Measurements from ENCODE around the gene CRISP1.
A peak's percentile ranks its signal among the peaks of the same experiment; 100 is the strongest.
"Not testable (repeated sequence)": the region's sequence is repeated elsewhere in the genome, so short reads cannot be mapped to it uniquely, and the experiment has no call there.

Gene CRISP1
- total RNA-seq, result 0 to 0.99 (median 0) reads per million in 17 experiments

- no peak for DNase-seq
Measured at GRCh38 chr6:49866485-49866943, at the start of gene CRISP1. Gene CRISP1, minus strand, starts transcription at chr6:49866535. Its CDS starts 9,135 bp downstream, at chr6:49857400.

GRCh38 chr6:49915035-49915434, 48.7 kb upstream of the CRISP1 start:
- no peak for DNase-seq

GRCh38 chr6:49913636-49914375, 47.5 kb upstream of the CRISP1 start:
- DNase-seq, result no peak

GRCh38 chr6:49912196-49912595, 45.9 kb upstream of the CRISP1 start:
- no peak for DNase-seq

GRCh38 chr6:49911252-49911651, 44.9 kb upstream of the CRISP1 start:
- no peak for DNase-seq

- DNase-seq, result no peak
Measured at GRCh38 chr6:49909563-49909962, 43.2 kb upstream of the CRISP1 start.

GRCh38 chr6:49906526-49906925, 40.2 kb upstream of the CRISP1 start:
- DNase-seq, result no peak

- no peak for DNase-seq
Measured at GRCh38 chr6:49905296-49905695, 39.0 kb upstream of the CRISP1 start.

GRCh38 chr6:49902856-49903255, 36.5 kb upstream of the CRISP1 start:
- DNase-seq, result no peak

- no peak for DNase-seq
Measured at GRCh38 chr6:49898904-49899566, 32.7 kb upstream of the CRISP1 start.

- not testable (repeated sequence) for DNase-seq
Measured at GRCh38 chr6:49895553-49895952, 29.2 kb upstream of the CRISP1 start.

GRCh38 chr6:49892280-49892679, 25.9 kb upstream of the CRISP1 start:
- DNase-seq, result no peak

- DNase-seq, result no peak
Measured at GRCh38 chr6:49890988-49891387, 24.7 kb upstream of the CRISP1 start.

GRCh38 chr6:49888742-49889431, 22.6 kb upstream of the CRISP1 start:
- DNase-seq, result no peak

GRCh38 chr6:49868951-49869529, 2.7 kb upstream of the CRISP1 start:
- DNase-seq, result no peak

GRCh38 chr6:49856282-49856681, 10.1 kb downstream of the CRISP1 start:
- DNase-seq, result no peak

GRCh38 chr6:49855221-49855620, 11.1 kb downstream of the CRISP1 start:
- no peak for DNase-seq

- DNase-seq, result no peak
Measured at GRCh38 chr6:49852975-49853374, 13.4 kb downstream of the CRISP1 start.

GRCh38 chr6:49849213-49849907, 17.0 kb downstream of the CRISP1 start:
- peak; percentile 9 to 85 (median 54) for DNase-seq

- no peak for DNase-seq
Measured at GRCh38 chr6:49847673-49848072, 18.7 kb downstream of the CRISP1 start.

GRCh38 chr6:49847014-49847413, 19.3 kb downstream of the CRISP1 start:
- DNase-seq, result no peak

- no peak for DNase-seq
Measured at GRCh38 chr6:49841424-49841823, 24.9 kb downstream of the CRISP1 start.
